Epithelial cell of prostate (primary cell): ENCODE results near the gene CD2AP.
A peak's percentile ranks its signal among the peaks of the same experiment; 100 is the strongest.

Experiments used
- DNase-seq: peaks from one replicate; pipeline ENCODE4 v3.0.0-alpha.2; 2011; ENCODE audit warnings: low read depth, low spot score
- H3K27ac ChIP-seq: fragments of 450-650 bp; 2 replicates; pipeline ENCODE4 v1.5.1; 2017; ENCODE audit warnings: mild to moderate bottlenecking

The CD2AP gene

GRCh38 chr6:47665112-47665511 lies 187.5 kb downstream of the CD2AP start:
- peak; percentile 96 for DNase-seq
- H3K27ac ChIP-seq = peak overlapping the region; percentile 58

- H3K27ac ChIP-seq = peak overlapping the region; percentile 86
- DNase-seq = peak; percentile 89
Observed at GRCh38 chr6:47669684-47670513, 192.3 kb downstream of the CD2AP start.

- no peak for DNase-seq
- H3K27ac ChIP-seq = peak overlapping the region; percentile 86
Observed at GRCh38 chr6:47670851-47671250, 193.3 kb downstream of the CD2AP start.

DNA sequence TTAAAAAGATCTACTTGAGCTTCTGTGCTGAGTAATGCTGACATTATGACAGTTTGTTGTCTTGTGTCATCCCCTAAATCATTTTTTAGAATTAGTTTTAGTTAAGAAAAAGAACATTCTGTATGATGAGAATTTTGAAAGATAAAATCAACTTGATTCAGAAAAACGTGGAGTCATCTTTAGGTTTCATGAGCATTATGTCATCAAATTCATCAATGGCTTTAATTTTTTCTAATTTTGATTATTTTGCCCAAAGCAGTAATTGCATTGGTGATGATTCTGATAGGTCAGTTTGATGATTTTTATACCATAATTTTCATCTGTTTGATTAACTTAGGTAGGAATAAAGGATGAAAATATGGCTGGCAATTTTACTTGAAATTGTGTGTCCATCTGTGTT lies 194.2 kb downstream of the CD2AP start:
- no peak overlapping the region for H3K27ac ChIP-seq
- DNase-seq = no peak

DNA sequence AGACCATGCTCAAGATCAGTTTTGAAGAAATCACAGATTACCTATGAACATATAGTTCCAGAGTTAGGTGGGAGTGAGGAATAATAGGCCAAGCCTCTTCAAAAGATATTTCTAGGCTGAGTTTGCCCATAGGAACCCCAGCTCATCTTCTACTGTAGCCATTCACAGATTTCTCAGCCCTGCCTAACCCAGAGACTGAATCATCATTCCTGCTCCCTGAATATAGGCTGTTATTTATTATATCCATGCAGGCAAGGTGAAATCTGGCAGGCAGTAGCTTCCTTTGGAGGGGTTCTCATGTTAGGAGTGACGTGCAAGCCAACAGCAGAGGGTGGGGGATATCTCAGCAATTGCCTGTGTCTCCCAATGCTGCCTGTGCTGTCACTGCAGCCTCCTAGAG lies 195.2 kb downstream of the CD2AP start:
- no peak overlapping the region for H3K27ac ChIP-seq

DNA sequence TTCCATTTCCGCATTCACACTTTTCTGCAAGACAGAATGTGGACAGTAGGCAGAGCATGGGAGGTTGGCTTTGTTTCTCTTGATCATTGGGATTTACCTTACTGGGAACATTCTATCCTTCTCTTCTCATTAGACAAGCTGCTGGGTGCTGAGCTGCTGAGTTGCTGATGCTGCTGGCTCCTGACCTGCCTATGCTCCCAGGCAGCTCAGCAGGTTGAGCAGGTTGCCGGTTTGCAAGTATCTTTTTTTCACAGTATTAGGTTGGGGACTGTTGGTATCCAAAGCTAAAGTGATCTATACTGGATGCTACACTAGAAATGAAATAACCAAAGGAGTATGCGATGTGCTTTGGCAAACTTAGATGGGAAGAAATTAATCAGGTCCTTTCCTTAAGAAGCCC lies 197.1 kb downstream of the CD2AP start:
- no peak overlapping the region for H3K27ac ChIP-seq
- DNase-seq = no peak

More for the DNA sequence above, 195.2 kb downstream of the CD2AP start:
- DNase-seq = no peak
